H1 (cell line): ENCODE measurements around the gene SERHL2. TPM values are rescaled to one million over a fixed set of nuclear protein-coding genes. Genes with fewer than 3 reads are reported as not detected.

ENCODE experiments used
- CHD7 ChIP-seq: fragments of 300-600 bp; sonication (generic); IDR thresholded peaks from 2 replicates; pipeline ENCODE4 v1.7.1; 2012; ENCODE audit warnings: low read length, moderate library complexity, mild to moderate bottlenecking, inconsistent platforms; ENCODE audit not compliant: insufficient replicate concordance
- polyA plus RNA-seq, 7 experiments: library from polyadenylated mRNA; depleted of rRNA in 3 of 7; stranded (reverse) in 5 of 7; unstranded in 2 of 7; fragments of >200 nt in 5 of 7; fragments of 200-250 nt in 2 of 7; gene quantifications; 1 replicate in 5 of 7; 2 replicates in 1 of 7; 4 replicates in 1 of 7; pipeline versions ENCODE4 v1.2.1 to v1.2.3, GENCODE V29; 2011 to 2013; ENCODE audit warnings: missing spikeins in 2 of 7, mixed read lengths in 2 of 7
- total RNA-seq: library from RNA; stranded (reverse); fragmentation: NEBNext Ultra II Directional; extraction: Animal tissue kit (Norgen Biotek cat#: 25700); gene quantifications from 2 replicates; pipeline ENCODE4 v1.2.1, GENCODE V29; 2021

SERHL2 gene
- total and polyA plus RNA-seq, 2 of the 8 experiments (the other 6 are each of a cell fraction or from before 2014, with no cell fraction given) = 0.91 TPM; not detected in 1

GRCh38 chr22:42612336-42612735, 58.6 kb downstream of the SERHL2 start (continued):
- no peak for TF ChIP-seq CHD7
